ENCODE measurements around the gene EVI5L. TPM values are rescaled to one million over a fixed set of nuclear protein-coding genes. Genes with fewer than 3 reads are reported as not detected.

EVI5L gene
- total RNA-seq, result 13.5 and 14.7 TPM in 2 replicates

GRCh38 chr19:7829561-7830271 lies at the start of gene EVI5L:
TSS of gene EVI5L (plus strand) at chr19:7830218. CDS start at chr19:7846543, 16,325 bp downstream.

GRCh38 chr19:7874076-7874896 lies 44.3 kb downstream of the EVI5L start, which contains the start of gene PRR36:
TSS of gene PRR36 (minus strand) at chr19:7874390. CDS start at chr19:7873689, 701 bp downstream.

GRCh38 chr19:7888145-7888825 lies 58.3 kb downstream of the EVI5L start, which contains the start of gene LRRC8E:
TSS of gene LRRC8E (plus strand) at chr19:7888510. CDS start at chr19:7895604, 7,094 bp downstream.

DNA sequence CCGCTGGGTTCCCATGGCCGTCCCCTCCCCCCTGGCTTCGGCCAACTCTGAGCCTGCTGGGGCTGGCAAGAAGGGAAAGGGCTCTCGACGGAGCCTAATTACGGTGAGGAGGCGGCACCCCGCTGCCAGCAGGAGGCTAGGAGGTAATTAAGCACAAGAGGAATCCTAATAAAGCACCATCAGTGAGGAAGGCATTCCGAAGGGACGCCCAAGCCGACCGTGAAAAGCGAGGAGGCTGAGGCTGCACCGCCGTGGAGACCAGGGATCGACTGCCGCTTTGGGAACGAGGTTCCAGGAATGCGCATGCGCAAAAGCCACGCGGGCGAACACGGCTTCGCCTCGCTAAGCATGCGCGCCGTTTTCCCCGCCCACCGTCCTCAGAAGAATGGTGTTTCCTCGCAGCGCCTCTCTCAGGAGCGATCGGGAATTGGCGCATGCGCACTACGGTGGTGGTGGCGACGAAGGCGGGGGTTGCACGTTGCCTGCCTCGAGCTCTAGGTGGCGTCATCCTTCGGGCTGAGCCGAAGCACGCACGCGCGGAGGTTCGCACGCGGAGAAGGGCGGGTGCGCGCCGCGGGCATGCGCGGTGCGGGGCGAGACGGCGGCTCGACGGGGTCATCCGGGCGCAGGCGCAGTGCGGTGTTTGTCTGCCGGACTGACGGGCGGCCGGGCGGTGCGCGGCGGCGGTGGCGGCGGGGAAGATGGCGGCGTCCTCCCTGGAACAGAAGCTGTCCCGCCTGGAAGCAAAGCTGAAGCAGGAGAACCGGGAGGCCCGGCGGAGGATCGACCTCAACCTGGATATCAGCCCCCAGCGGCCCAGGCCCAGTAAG lies 73.4 kb downstream of the EVI5L start, which contains the start of gene MAP2K7:
MAP2K7 (plus strand) TSS at position 634 of the 830 bp plus-strand sequence; CDS start at position 702, 68 bp downstream.

Other genes starting within 250 kb of the EVI5L start
- gene CAMSAP3, start 234.4 kb upstream of the EVI5L start, total RNA-seq, result not detected in 2 replicates
- 20.9 and 23.4 TPM in 2 replicates for gene XAB2, start 200.7 kb upstream of the EVI5L start, total RNA-seq
- gene PET100, start 200.4 kb upstream of the EVI5L start, total RNA-seq, result 34.2 and 39.3 TPM in 2 replicates
- not detected in 2 replicates for gene PCP2, start 196.5 kb upstream of the EVI5L start, total RNA-seq
- gene STXBP2, start 193.1 kb upstream of the EVI5L start, total RNA-seq, result 6.6 and 8.8 TPM in 2 replicates
- not detected in 2 replicates for gene RETN, start 161.2 kb upstream of the EVI5L start, total RNA-seq
- gene MCEMP1, start 153.1 kb upstream of the EVI5L start, total RNA-seq, result not detected in 2 replicates
- 124 and 126 TPM in 2 replicates for gene TRAPPC5, start 149.4 kb upstream of the EVI5L start, total RNA-seq
- gene FCER2, start 128.1 kb upstream of the EVI5L start, total RNA-seq, result not detected in 2 replicates
- not detected in 2 replicates for gene CLEC4G, start 98.1 kb upstream of the EVI5L start, total RNA-seq
- not detected in 2 replicates for gene CD209, start 82.7 kb upstream of the EVI5L start, total RNA-seq
- not detected in 2 replicates for gene CLEC4M, start 67.0 kb upstream of the EVI5L start, total RNA-seq
- gene PRR36, start 44.2 kb downstream of the EVI5L start, total RNA-seq, result under 0.01 TPM in 1 of 2 replicates, not detected in the other
- gene LRRC8E, start 58.3 kb downstream of the EVI5L start, total RNA-seq, result 6.0 and 6.3 TPM in 2 replicates
- gene MAP2K7, start 73.7 kb downstream of the EVI5L start, total RNA-seq, result 5.8 and 9.3 TPM in 2 replicates
- 0.85 and 2.0 TPM in 2 replicates for gene TGFBR3L, start 84.6 kb downstream of the EVI5L start, total RNA-seq
- 11.7 and 14.1 TPM in 2 replicates for gene SNAPC2, start 90.1 kb downstream of the EVI5L start, total RNA-seq
- gene CTXN1, start 95.9 kb downstream of the EVI5L start, total RNA-seq, result 0.85 and 1.9 TPM in 2 replicates
- gene TIMM44, start 113.4 kb downstream of the EVI5L start, total RNA-seq, result 53.7 and 65.7 TPM in 2 replicates
- 13.1 and 32.0 TPM in 2 replicates for gene ELAVL1, start 175.4 kb downstream of the EVI5L start, total RNA-seq
- gene CCL25, start 222.5 kb downstream of the EVI5L start, total RNA-seq, result not detected in 2 replicates